OCI-LY1 (cell line): ENCODE results near the gene SMC1A.
"Not testable (repeated sequence)": the region's sequence is repeated elsewhere in the genome, so short reads cannot be mapped to it uniquely, and the experiment has no call there.

Experiments used
- H2AFZ ChIP-seq: fragments of 200-600 bp; sonication (generic), shearing (Covaris generic); 2 replicates; pipeline ENCODE4 v1.6.0; 2014; ENCODE audit warnings: antibody characterized with exemption, mild to moderate bottlenecking, low read length
- H3F3A ChIP-seq: fragments of 200-600 bp; sonication (generic), shearing (Covaris generic); 2 replicates; pipeline ENCODE4 v1.6.0; 2014; ENCODE audit warnings: mild to moderate bottlenecking, antibody characterized with exemption, low read length, moderate library complexity; ENCODE audit not compliant: insufficient read depth
- H3K27ac ChIP-seq: fragments of 200-600 bp; sonication (generic); 2 replicates; pipeline ENCODE4 v1.5.1; 2014; ENCODE audit warnings: low read length, mixed run types, mild to moderate bottlenecking, low read depth; ENCODE audit not compliant: poor library complexity, severe bottlenecking
- H3K27me3 ChIP-seq: fragments of 200-600 bp; sonication (generic); 2 replicates; pipeline ENCODE4 v1.6.0; 2014; ENCODE audit warnings: antibody characterized with exemption, mild to moderate bottlenecking, low read length, moderate library complexity; ENCODE audit not compliant: insufficient read depth
- H3K36me3 ChIP-seq: fragments of 200-600 bp; sonication (generic); 2 replicates; pipeline ENCODE4 v1.6.1; 2014; ENCODE audit warnings: mild to moderate bottlenecking, antibody characterized with exemption, low read length, moderate library complexity, mixed read lengths; ENCODE audit not compliant: insufficient read depth
- H3K4me1 ChIP-seq: fragments of 200-600 bp; sonication (generic); 2 replicates; pipeline ENCODE4 v1.5.1; 2014; ENCODE audit warnings: mild to moderate bottlenecking, low read length, moderate library complexity; ENCODE audit not compliant: insufficient read depth, severe bottlenecking
- H3K4me2 ChIP-seq: fragments of 200-600 bp; sonication (generic), shearing (Covaris generic); 2 replicates; pipeline ENCODE4 v1.6.1; 2014; ENCODE audit warnings: low read length
- H3K4me3 ChIP-seq: fragments of 200-600 bp; sonication (generic); 2 replicates; pipeline ENCODE4 v1.5.1; 2014; ENCODE audit warnings: low read length, low read depth, mild to moderate bottlenecking, mixed read lengths; ENCODE audit not compliant: poor library complexity, severe bottlenecking
- H3K79me2 ChIP-seq: fragments of 200-600 bp; shearing (Covaris generic); 2 replicates; pipeline ENCODE4 v1.6.1; 2016; ENCODE audit warnings: mixed run types, low read length, mixed read lengths; ENCODE audit not compliant: insufficient read depth
- H3K9ac ChIP-seq: fragments of 200-600 bp; sonication (generic), shearing (Covaris generic); 2 replicates; pipeline ENCODE4 v1.6.1; 2014; ENCODE audit warnings: mild to moderate bottlenecking, low read length, mixed read lengths
- H3K9me2 ChIP-seq: fragments of 200-600 bp; sonication (generic), shearing (Covaris generic); 2 replicates; pipeline ENCODE4 v1.6.1; 2014; ENCODE audit warnings: low read depth, mild to moderate bottlenecking, low read length, mixed read lengths
- H3K9me3 ChIP-seq: fragments of 200-600 bp; shearing (Covaris generic); 2 replicates; pipeline ENCODE4 v1.6.1; 2014; ENCODE audit warnings: low read length, mixed read lengths
- H4K20me1 ChIP-seq: fragments of 200-600 bp; sonication (generic), shearing (Covaris generic); 2 replicates; pipeline ENCODE4 v1.6.0; 2016; ENCODE audit warnings: mild to moderate bottlenecking, low read length; ENCODE audit not compliant: insufficient read depth
- CTCF ChIP-seq: fragments of 200-600 bp; sonication (generic), shearing (Covaris generic); IDR thresholded peaks from 2 replicates; pipeline ENCODE4 v1.5.1; 2017; ENCODE audit warnings: mild to moderate bottlenecking, antibody characterized with exemption, low read length, moderate library complexity, mixed read lengths
- EZH2 ChIP-seq: fragments of 200-600 bp; sonication (generic), shearing (Covaris generic); IDR thresholded peaks from 2 replicates; pipeline ENCODE4 v1.8.0; 2017; ENCODE audit warnings: borderline replicate concordance, mixed run types, mild to moderate bottlenecking, antibody characterized with exemption, low read length, moderate library complexity, mixed read lengths

The SMC1A gene

GRCh38 chrX:53421125-53421524 lies 1.3 kb downstream of the SMC1A start:
- H3K9me3 ChIP-seq = no peaks in the 10 kb centered on the region
- H4K20me1 ChIP-seq = no peaks in the 10 kb centered on the region
- H3K4me1 ChIP-seq = peaks cover 20% of the 10 kb centered on the region
- H3K4me3 ChIP-seq = peak overlapping the region; percentile 98
- H3K27me3 ChIP-seq = no peaks in the 10 kb centered on the region
- peak overlapping the region; percentile 95 for H3K4me2 ChIP-seq
- TF ChIP-seq CTCF (no peak), EZH2 (no peak)
- H3K9me2 ChIP-seq = no peaks in the 10 kb centered on the region
- no peaks in the 10 kb centered on the region for H3F3A ChIP-seq
- peak overlapping the region; percentile 90 for H3K27ac ChIP-seq
- H2AFZ ChIP-seq = no peak overlapping the region
- H3K9ac ChIP-seq = peak overlapping the region; percentile 99
- H3K36me3 ChIP-seq = peaks cover 10% of the 10 kb centered on the region; the same call in 1 of the 2 replicates
- peaks cover 52% of the 10 kb centered on the region for H3K79me2 ChIP-seq

DNA sequence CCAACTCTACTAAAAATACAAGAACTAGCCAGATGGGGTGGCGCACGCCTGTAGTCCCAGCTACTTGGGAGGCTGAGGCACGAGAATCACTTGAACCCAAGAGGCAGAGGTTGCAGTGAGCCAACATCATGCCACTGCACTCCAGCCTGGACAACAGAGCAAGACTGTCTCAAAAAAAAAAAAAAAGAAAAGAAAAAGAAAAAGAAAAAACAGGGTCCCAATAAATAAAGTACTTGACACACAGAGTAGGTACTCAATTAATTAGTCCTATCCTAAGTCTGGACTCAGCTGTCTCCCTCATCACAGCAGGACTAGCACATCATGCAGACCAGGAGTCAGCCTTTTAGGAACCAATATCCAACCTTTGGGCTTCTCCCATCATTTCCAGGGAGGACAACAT lies 2.1 kb downstream of the SMC1A start:
- not testable (repeated sequence) for H2AFZ ChIP-seq, H3F3A ChIP-seq, H3K9me2 ChIP-seq, H3K27ac ChIP-seq, H3K36me3 ChIP-seq, H3K9me3 ChIP-seq, H3K27me3 ChIP-seq, H4K20me1 ChIP-seq
- Histone ChIP-seq H3K4me2 (peak overlapping the region; percentile 95), H3K4me3 (peak overlapping the region; percentile 98), H3K4me1 (peaks cover 20% of the 10 kb centered on the region), H3K79me2 (peaks cover 56% of the 10 kb centered on the region), H3K9ac (peak overlapping the region; percentile 99; the same call in 1 of the 2 replicates)

- no peak overlapping the region for H3K4me3 ChIP-seq
- H2AFZ ChIP-seq = no peak overlapping the region
- TF ChIP-seq CTCF (no peak), EZH2 (no peak)
- H3K27ac ChIP-seq = no peak overlapping the region
- H3K4me2 ChIP-seq = no peak overlapping the region
- no peaks in the 10 kb centered on the region for H3K27me3 ChIP-seq
- H3K79me2 ChIP-seq = peaks cover 12% of the 10 kb centered on the region
- H3K9ac ChIP-seq = no peak overlapping the region
- H3K9me2 ChIP-seq = no peaks in the 10 kb centered on the region
- no peaks in the 10 kb centered on the region for H3K9me3 ChIP-seq
- no peaks in the 10 kb centered on the region for H4K20me1 ChIP-seq
- H3F3A ChIP-seq = no peaks in the 10 kb centered on the region
- H3K36me3 ChIP-seq = peaks cover 67% of the 10 kb centered on the region
- H3K4me1 ChIP-seq = no peaks in the 10 kb centered on the region
Measured at GRCh38 chrX:53412446-53412845, 10.0 kb downstream of the SMC1A start.

DNA sequence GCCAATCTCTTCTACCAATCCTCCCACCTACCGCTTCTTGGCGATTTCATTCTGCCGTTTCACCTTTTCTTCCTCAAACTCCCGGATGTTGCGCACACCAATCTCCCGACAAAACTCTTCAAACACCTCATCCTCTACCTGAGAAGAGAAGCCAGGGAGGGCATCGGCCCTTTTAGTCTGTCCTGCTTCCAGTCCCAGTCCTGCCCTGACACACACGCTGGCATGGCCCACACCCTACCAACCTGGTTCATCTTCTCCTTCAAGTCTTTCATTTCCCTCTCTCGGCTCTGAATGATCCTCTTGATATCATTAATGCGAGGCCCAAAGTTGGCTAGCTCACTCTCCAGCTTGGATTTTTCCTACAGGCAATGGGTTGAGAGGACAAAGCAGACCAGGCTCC lies 18.9 kb downstream of the SMC1A start:
- Histone ChIP-seq H3K27ac (no peak overlapping the region), H3K79me2 (no peaks in the 10 kb centered on the region), H2AFZ (no peak overlapping the region), H3K4me3 (no peak overlapping the region), H3K9me3 (no peaks in the 10 kb centered on the region), H3F3A (no peaks in the 10 kb centered on the region), H3K9me2 (no peaks in the 10 kb centered on the region), H3K9ac (no peak overlapping the region), H3K27me3 (no peaks in the 10 kb centered on the region), H3K4me1 (no peaks in the 10 kb centered on the region), H3K36me3 (peaks cover 87% of the 10 kb centered on the region), H3K4me2 (no peak overlapping the region), H4K20me1 (no peaks in the 10 kb centered on the region)
- TF ChIP-seq EZH2 (no peak), CTCF (no peak)
